Urothelium cell line (cell line): Measurements from ENCODE around the gene HK2.
A peak's percentile ranks its signal among the peaks of the same experiment; 100 is the strongest.
"Not testable (repeated sequence)": the region's sequence is repeated elsewhere in the genome, so short reads cannot be mapped to it uniquely, and the experiment has no call there.

ENCODE experiments used
- DNase-seq: peaks from one replicate; pipeline ENCODE4 v3.0.0; 2011; ENCODE audit warnings: low spot score, mixed read lengths
- FAIRE-seq: peaks from 2 replicates; lab custom pipeline; 2011; peaks lifted over from hg19 to GRCh38; lab: Jason Lieb, UNC

The HK2 gene

GRCh38 chr2:74833418-74834233 lies at the start of gene HK2:
Gene HK2, plus strand, starts transcription at chr2:74834127. Its CDS starts 454 bp downstream, at chr2:74834581.
- DNase-seq (peak; percentile 100), FAIRE-seq (peak; percentile 72)

DNA sequence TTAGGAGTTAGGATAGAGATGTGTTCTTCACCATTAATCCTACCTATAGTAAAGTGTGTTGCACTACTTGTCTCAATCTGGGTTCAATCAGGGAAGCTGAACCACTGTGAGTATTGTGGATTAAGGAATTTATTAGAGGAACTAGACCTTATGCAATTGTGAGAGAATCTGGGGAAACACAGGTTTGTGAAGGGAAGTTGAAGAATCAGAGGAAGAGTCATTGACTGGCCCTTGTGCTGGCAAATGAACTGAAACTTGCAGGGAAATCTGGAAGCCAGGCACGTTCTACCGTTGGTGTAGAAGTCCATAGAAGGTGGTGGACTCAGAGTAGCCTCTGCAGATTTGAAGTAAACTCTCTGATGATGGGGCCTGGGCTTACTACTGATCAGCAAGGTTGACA lies 44.7 kb upstream of the HK2 start:
- no peak for DNase-seq
- FAIRE-seq, result no peak

- DNase-seq, result no peak
Observed at GRCh38 chr2:74792282-74792681, 41.6 kb upstream of the HK2 start.

DNA sequence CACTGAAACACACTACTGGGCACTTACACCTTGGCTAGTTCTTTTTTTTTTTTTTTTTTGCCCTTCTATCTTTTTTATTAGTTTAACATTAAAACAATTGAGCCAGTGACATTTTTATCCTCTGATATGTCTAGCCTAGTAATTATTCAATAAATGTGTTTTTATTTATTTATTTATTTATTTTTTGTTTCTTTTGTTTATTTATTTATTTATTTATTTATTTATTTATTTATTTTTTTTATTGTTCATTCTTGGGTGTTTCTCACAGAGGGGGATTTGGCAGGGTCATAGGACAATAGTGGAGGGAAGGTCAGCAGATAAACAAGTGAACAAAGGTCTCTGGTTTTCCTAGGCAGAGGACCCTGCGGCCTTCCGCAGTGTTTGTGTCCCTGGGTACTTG lies 39.0 kb upstream of the HK2 start:
- FAIRE-seq, DNase-seq: not testable (repeated sequence)

More at GRCh38 chr2:74792282-74792681, 41.6 kb upstream of the HK2 start:
- no peak for FAIRE-seq

DNA sequence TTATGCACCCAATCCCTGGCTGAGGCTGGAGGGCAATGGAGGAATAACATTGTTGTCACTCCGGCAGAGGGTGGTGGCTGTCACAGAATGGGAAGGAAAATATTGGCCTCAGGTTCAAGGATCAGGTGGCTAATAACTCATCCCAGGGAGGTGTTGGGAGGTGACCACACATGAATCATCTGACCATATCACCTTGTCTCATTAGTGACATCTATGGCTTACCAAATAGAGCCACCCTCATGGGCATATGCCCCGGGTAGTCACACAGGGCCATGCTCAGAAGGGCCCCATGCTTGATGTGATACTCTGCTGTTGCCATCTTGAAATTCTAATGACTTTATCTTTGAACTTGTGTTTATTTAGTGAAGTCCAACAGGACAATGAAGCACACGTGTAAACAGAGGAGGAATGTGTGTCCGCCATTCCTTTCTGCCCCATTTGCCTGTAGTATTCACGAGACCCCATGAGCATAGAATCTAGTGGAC lies 27.5 kb upstream of the HK2 start:
- no peak for FAIRE-seq
- DNase-seq, result no peak

GRCh38 chr2:74806920-74807319 lies 27.0 kb upstream of the HK2 start:
- DNase-seq (no peak), FAIRE-seq (no peak)

DNA sequence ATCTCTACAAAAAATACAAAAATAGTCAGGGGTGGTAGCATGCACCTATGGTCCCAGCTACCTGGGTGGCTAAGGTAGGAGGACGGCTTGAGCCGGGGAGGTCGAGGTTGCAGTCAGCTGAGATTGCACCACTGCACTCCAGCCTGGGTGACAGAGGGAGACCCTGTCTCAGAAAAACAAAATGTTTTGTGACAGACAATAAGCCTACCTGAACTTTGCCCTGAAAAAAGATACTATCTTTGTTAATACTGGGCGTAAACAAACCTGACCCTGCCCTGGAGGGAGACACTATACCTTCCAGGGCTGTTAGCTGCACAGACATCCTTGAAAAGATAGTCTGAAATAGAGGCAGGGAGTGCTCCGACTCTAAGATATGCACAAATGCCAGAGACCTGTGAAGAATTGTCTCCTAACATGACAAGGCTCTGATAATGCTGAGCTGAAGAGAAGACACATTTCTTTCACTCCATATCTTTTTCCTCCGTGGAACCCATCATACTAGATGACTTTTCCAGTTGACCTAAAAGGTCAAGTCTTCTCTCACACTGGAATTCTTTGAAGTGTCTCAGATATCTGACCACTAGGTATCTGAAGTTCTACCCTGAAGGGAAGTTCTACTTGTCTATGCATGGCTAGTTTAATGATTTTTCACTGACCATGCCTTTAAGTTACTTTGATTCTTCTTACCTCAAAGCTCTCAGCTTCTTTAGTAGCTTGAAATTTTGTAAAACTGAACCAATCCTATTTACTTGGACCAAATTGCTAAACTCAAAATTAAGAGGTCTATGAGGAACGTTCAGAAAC lies 20.9 kb upstream of the HK2 start:
- FAIRE-seq (no peak), DNase-seq (no peak)

- no peak for DNase-seq
- no peak for FAIRE-seq
Observed at GRCh38 chr2:74814102-74814501, 19.8 kb upstream of the HK2 start.

- no peak for FAIRE-seq
Observed at GRCh38 chr2:74815941-74816340, 18.0 kb upstream of the HK2 start.

GRCh38 chr2:74816540-74817303 lies 17.2 kb upstream of the HK2 start:
- no peak for FAIRE-seq
- no peak for DNase-seq

More at GRCh38 chr2:74815941-74816340, 18.0 kb upstream of the HK2 start:
- no peak for DNase-seq

DNA sequence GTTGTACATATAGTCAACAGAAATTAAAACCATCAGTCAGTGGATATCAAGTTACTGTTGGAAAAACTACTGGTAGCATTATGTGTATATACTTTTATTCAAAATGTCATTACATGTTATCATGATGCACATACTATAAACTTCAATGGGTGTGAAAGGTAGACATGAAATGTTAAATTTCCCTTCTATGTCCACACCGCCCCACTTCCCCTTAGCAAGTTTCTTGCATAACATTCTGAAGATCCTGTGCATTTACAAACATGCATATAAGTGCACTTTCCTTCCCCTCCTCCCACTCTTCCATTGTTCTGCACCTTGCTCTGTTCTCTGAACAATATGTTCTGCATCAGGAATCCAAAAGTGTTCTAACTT lies 16.6 kb upstream of the HK2 start:
- no peak for DNase-seq
- FAIRE-seq, result no peak

GRCh38 chr2:74819702-74820101 lies 14.2 kb upstream of the HK2 start:
- no peak for DNase-seq
- no peak for FAIRE-seq

- FAIRE-seq (no peak), DNase-seq (no peak)
Observed at GRCh38 chr2:74821177-74822126, 12.5 kb upstream of the HK2 start.

GRCh38 chr2:74822771-74823566 lies 11.0 kb upstream of the HK2 start:
- no peak for FAIRE-seq

DNA sequence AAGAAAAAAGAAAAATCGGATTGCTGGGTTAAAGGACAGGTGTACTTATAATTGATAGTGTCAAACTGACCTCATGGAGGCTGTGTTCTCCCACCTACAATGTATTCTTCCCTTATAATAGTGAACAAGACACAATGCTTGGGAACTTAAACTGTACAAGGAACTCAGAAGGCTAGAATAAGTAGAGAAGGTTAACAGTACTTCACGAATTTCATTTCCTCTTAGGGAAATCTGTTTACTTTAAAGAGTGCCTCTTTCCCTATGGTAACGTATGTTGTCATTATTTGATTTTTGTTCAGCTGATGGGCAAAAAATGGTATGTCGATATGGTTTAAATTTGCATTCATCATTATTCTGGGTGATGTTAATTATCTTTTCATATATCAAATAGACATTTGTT lies 9.2 kb upstream of the HK2 start:
- DNase-seq, result no peak

More at GRCh38 chr2:74822771-74823566, 11.0 kb upstream of the HK2 start:
- DNase-seq, result no peak

GRCh38 chr2:74828543-74828942 lies 5.4 kb upstream of the HK2 start:
- DNase-seq (no peak), FAIRE-seq (no peak)

More for the DNA sequence above, 9.2 kb upstream of the HK2 start:
- no peak for FAIRE-seq

GRCh38 chr2:74831693-74832530 lies 2.0 kb upstream of the HK2 start:
- DNase-seq, result no peak
- FAIRE-seq, result no peak

- DNase-seq, FAIRE-seq: not testable (repeated sequence)
Observed at GRCh38 chr2:74834234-74834791, 386 bp downstream of the HK2 start.
